B cell (primary cell): ENCODE results near the gene PCDH1.
"Not testable (repeated sequence)": the region's sequence is repeated elsewhere in the genome, so short reads cannot be mapped to it uniquely, and the experiment has no call there.

Experiments
- CTCF ChIP-seq: fragments of 200-600 bp; IDR thresholded peaks from one replicate; pipeline ENCODE4 v1.8.0; 2022; ENCODE audit warnings: antibody characterized with exemption, mild to moderate bottlenecking
- EZH2 ChIP-seq: IDR thresholded peaks from 2 replicates; pipeline ENCODE4 v1.6.1; 2012; ENCODE audit warnings: borderline replicate concordance, low read depth, mild to moderate bottlenecking, moderate library complexity, low read length; ENCODE audit not compliant: insufficient read depth, poor library complexity, severe bottlenecking

- not testable (repeated sequence) for TF ChIP-seq CTCF, EZH2
Observed at GRCh38 chr5:141890429-141890828, 12.2 kb upstream of the PCDH1 start.
